BLaER1 treated with 17β-estradiol and CSF1 and Interleukin-3, amounts not matched to agents 10 nM and 100 nM (cell line): ENCODE results near the gene BID.
A peak's percentile ranks its signal among the peaks of the same experiment; 100 is the strongest.
"Not testable (repeated sequence)": the region's sequence is repeated elsewhere in the genome, so short reads cannot be mapped to it uniquely, and the experiment has no call there.

Source experiments
- H3K27ac ChIP-seq, 11 experiments: shearing (Covaris generic); formaldehyde crosslinking; 2 replicates each; pipeline ENCODE4 v1.8.1; 2022
- H3K27me3 ChIP-seq, 11 experiments: shearing (Covaris generic); formaldehyde crosslinking; 2 replicates each; pipeline ENCODE4 v1.8.1; 2022
- H3K36me3 ChIP-seq, 11 experiments: shearing (Covaris generic); formaldehyde crosslinking; 2 replicates each; pipeline ENCODE4 v1.8.1; 2022
- H3K4me1 ChIP-seq, 10 experiments: shearing (Covaris generic); formaldehyde crosslinking; 2 replicates each; pipeline ENCODE4 v1.8.1; 2022
- H3K4me2 ChIP-seq, 11 experiments: shearing (Covaris generic); formaldehyde crosslinking; 2 replicates each; pipeline ENCODE4 v1.8.1; 2022
- H3K4me3 ChIP-seq, 10 experiments: shearing (Covaris generic); formaldehyde crosslinking; 2 replicates each; pipeline ENCODE4 v1.8.1; 2022
- H3K9ac ChIP-seq, 11 experiments: shearing (Covaris generic); formaldehyde crosslinking; 2 replicates each; pipeline ENCODE4 v1.8.1; 2022
- H3K9me3 ChIP-seq, 11 experiments: shearing (Covaris generic); formaldehyde crosslinking; replicated peaks in 1 of 11; 2 replicates each; pipeline ENCODE4 v1.8.1; 2022
- H4K20me1 ChIP-seq, 11 experiments: shearing (Covaris generic); formaldehyde crosslinking; 2 replicates each; pipeline ENCODE4 v1.8.1; 2022
- Cebpa-rat ChIP-seq, 11 experiments: shearing (Covaris generic); IDR thresholded peaks; 2 replicates each; pipeline ENCODE4 v1.8.1; 2022

BID gene

DNA sequence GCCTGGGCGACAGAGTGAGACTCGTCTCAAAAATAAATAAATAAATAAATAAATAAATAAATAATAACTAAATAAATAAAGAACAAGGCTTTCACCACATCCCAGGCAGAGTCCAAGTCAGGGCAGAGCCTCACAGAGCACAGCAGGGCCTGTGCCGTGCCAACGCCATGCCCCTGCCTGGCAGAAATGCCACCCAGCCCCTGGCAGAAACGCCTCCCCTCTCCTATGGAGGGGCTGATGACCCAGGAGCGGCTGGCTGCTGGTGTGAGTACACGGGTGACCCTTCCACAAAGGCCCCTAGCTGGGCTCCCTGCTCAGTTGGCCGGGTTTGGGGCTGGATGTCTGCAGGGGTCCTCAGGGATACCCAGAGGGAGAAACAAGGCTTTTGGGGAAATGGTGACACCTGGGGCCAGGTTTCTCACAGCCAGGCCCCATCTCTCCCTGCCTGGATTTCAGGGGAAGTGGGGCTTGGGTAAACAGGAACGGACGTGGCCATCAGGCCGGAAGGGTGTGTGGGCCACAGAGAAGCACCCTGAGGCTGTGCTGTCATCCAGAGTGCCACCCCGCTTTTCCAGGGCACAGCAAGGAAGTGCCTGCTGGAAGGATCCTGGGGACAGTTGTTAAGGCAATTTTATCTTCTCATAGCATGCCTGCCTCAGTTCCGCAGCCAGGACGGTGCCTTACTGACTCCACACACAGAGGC, 5.1 kb downstream of the BID start:
- Histone ChIP-seq H3K36me3 (peaks cover 0 to 42% (median 6%) of the 10 kb centered on the region in 11 experiments; a peak in 12 of 22 replicates), H4K20me1 (peaks cover 77 to 95% (median 90%) of the 10 kb centered on the region in 11 experiments), H3K27ac (peak overlapping the region; percentile 29 to 100 (median 97); a peak in 21 of 22 replicates), H3K27me3 (no peaks in the 10 kb centered on the region), H3K4me2 (peak overlapping the region; percentile 96 to 100 (median 98)), H3K9me3 (no peaks in the 10 kb centered on the region), H3K4me1 (peaks cover 70 to 81% (median 74%) of the 10 kb centered on the region in 10 experiments), H3K4me3 (peak overlapping the region in 3 of 10 experiments; percentile 12 to 33 (median 12); a peak in 4 of 20 replicates), H3K9ac (peak overlapping the region; percentile 2 to 96 (median 46); a peak in 16 of 22 replicates)
- no peak for TF ChIP-seq Cebpa-rat (IDR thresholded peaks at IDR 0.05)

DNA sequence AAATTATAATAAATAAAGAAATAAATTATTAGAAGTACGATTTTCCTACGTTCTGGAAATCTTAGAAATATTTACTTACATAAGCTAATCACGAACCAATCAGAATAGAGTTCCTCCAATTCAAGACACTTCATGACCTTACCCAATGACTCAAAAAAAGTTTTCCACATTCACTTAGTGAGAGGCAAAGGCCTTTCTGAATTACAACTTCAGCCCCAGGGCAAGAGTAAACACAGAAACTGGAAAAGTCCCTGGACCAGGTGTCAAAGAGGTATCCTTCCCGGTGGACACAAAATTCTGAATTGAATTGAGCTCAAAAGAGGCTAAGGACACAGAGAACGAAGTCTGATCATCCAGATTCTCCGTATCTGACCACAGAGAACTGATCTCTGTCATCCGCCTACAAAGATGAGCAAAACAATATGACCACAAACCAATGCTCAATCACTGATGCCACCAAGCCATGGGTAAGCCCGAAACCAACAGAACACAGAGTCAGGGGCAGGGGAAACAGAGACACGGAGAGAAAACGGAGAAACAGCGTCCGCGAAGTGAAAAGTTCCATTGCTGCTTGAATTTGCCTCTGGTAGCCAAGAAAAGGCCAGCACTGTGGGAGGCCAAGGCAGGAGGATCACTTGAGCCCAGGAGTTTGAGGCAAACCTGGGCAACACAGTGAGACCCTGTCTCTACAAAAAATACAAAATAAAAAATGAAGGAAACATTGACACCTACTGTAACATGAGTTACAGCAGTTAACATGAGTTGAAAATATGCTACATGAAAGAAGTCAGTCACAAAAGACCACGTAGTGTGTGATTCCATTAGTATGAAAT, 6.8 kb downstream of the BID start:
- H3K4me3 ChIP-seq = no peak overlapping the region
- peaks cover 73 to 100% (median 97%) of the 10 kb centered on the region in 11 experiments for H4K20me1 ChIP-seq
- H3K9me3 ChIP-seq = no peaks in the 10 kb centered on the region
- no peaks in the 10 kb centered on the region for H3K27me3 ChIP-seq
- peaks cover 67 to 88% (median 73%) of the 10 kb centered on the region in 10 experiments for H3K4me1 ChIP-seq
- H3K36me3 ChIP-seq = peaks cover 0 to 42% (median 6%) of the 10 kb centered on the region in 11 experiments; a peak in 12 of 22 replicates
- peak overlapping the region in 4 of 11 experiments; percentile 8 to 30 (median 22); a peak in 3 of 22 replicates for H3K27ac ChIP-seq
- H3K9ac ChIP-seq = peak overlapping the region in 4 of 11 experiments; percentile 9 to 28 (median 22); a peak in 2 of 22 replicates
- TF ChIP-seq Cebpa-rat (IDR thresholded peaks at IDR 0.05) = no peak
- peak overlapping the region; percentile 28 to 78 (median 52); a peak in 20 of 22 replicates for H3K4me2 ChIP-seq

DNA sequence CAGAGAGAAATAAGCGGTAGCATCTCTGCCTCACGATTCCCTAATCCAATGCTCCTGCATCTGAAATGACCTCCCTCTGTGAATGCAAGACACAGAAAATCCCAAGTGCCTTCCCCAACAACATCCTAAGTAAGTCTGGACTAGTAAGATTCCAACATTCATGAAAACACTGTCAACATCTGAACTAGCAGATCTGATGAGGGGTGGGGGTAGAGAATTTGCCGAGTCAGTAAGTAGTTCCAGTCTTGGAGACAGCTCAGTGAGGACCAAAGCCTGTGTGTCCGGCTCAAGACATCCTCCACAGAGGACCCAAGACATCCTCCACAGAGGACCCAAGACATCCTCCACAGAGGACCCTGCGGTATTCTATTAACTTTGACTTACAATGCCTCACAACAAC, 9.4 kb downstream of the BID start:
- peaks cover 53 to 90% (median 57%) of the 10 kb centered on the region in 10 experiments for H3K4me1 ChIP-seq
- not testable (repeated sequence) for H3K9ac ChIP-seq, H3K9me3 ChIP-seq, H3K27me3 ChIP-seq, H3K4me3 ChIP-seq, H3K27ac ChIP-seq
- H4K20me1 ChIP-seq = peaks cover 61 to 100% (median 99%) of the 10 kb centered on the region in 11 experiments
- H3K36me3 ChIP-seq = peaks cover 0 to 27% (median 6%) of the 10 kb centered on the region in 11 experiments; a peak in 9 of 22 replicates
- peak overlapping the region; percentile 39 to 74 (median 63) for H3K4me2 ChIP-seq

DNA sequence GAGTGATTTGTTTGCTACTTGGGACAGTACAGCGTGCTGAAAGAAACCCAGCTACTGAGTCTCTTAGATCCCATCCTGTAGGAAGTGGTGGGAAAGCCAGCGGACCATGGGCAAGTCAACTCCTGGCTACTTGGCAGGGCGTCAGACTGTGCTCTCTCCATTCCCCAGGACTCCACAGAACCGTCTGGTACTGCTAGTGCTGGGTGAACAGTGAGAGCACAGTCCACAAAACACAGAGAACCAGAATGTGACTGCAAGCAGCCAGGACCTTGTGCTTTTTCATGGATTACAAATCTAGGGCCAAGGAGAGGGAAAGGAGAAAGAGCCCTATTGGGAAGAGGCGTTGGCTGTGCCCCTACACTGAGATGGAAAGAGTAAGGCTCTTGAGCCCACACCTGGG, 10.2 kb downstream of the BID start:
- peaks cover 53 to 100% (median 99%) of the 10 kb centered on the region in 11 experiments for H4K20me1 ChIP-seq
- H3K27me3 ChIP-seq = no peaks in the 10 kb centered on the region
- peak overlapping the region; percentile 39 to 74 (median 63) for H3K4me2 ChIP-seq
- no peak overlapping the region for H3K4me3 ChIP-seq
- no peak for TF ChIP-seq Cebpa-rat (IDR thresholded peaks at IDR 0.05)
- H3K4me1 ChIP-seq = peaks cover 45 to 89% (median 49%) of the 10 kb centered on the region in 10 experiments
- H3K27ac ChIP-seq = peak overlapping the region in 3 of 11 experiments; percentile 3 to 18 (median 7); a peak in 1 of 22 replicates
- no peaks in the 10 kb centered on the region for H3K9me3 ChIP-seq
- peaks cover 0 to 19% (median 2%) of the 10 kb centered on the region in 11 experiments; a peak in 7 of 22 replicates for H3K36me3 ChIP-seq
- H3K9ac ChIP-seq = 0 out of 22 replicates have a peak overlapping the region, but pooled peaks of 3 of the 11 experiments have one; percentile 8 to 24 (median 9)

DNA sequence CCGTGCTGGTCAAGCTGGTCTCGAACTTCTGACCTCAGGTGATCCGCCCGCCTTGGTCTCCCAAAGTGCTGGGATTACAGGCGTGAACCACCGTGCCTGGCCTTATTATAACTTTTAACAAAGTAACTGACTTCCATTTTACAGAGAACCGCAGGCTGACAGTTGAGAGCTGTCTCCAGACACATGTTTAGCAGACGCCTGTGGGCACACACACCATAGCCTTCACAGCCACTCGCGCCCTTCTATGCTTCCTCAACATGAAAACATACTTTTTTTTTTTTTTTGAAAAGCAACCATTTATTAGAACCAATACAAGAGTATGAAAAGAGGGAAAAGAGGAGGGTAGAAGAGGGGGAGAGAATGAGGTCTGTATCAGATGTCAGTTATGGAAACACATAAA, 10.8 kb downstream of the BID start:
- peaks cover 41 to 87% (median 45%) of the 10 kb centered on the region in 10 experiments for H3K4me1 ChIP-seq
- not testable (repeated sequence) for H3K9me3 ChIP-seq, H3K4me3 ChIP-seq, H3K27me3 ChIP-seq, H3K9ac ChIP-seq, H3K27ac ChIP-seq
- peaks cover 0 to 16% (median 0%) of the 10 kb centered on the region in 11 experiments; a peak in 5 of 22 replicates for H3K36me3 ChIP-seq
- peak overlapping the region in 9 of 11 experiments; percentile 39 to 74 (median 66); a peak in 11 of 22 replicates for H3K4me2 ChIP-seq
- H4K20me1 ChIP-seq = peaks cover 50 to 100% (median 99%) of the 10 kb centered on the region in 11 experiments

DNA sequence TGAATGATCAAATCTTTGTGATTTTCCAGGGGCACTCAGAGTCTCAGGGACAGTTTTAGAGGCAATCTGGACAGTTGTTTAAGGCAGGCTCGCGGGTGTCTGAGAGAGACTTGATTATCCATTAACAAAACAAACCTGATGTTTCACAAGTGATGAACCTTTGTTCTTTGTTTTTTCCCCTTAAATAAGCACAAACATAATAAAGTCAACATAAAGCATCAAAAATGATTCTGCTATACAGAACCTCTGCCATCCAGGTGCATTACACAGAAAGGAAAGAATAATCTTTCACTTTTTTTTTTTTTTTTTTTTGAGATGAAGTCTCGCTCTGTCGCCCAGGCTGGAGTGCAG, 13.2 kb downstream of the BID start:
- Histone ChIP-seq H4K20me1 (peaks cover 41 to 100% (median 98%) of the 10 kb centered on the region in 11 experiments), H3K36me3 (peaks cover 0 to 13% (median 6%) of the 10 kb centered on the region in 11 experiments; a peak in 9 of 22 replicates), H3K9me3 (no peaks in the 10 kb centered on the region), H3K9ac (peak overlapping the region in 2 of 11 experiments; percentile 16 to 28; a peak in 1 of 22 replicates), H3K27ac (peak overlapping the region in 2 of 11 experiments; percentile 57; a peak in 4 of 22 replicates), H3K4me1 (peaks cover 30 to 80% (median 34%) of the 10 kb centered on the region in 10 experiments), H3K4me3 (no peak overlapping the region), H3K27me3 (no peaks in the 10 kb centered on the region), H3K4me2 (peak overlapping the region in 5 of 11 experiments; percentile 68 to 75 (median 73); a peak in 9 of 22 replicates)
- TF ChIP-seq Cebpa-rat (IDR thresholded peaks at IDR 0.05) = no peak

DNA sequence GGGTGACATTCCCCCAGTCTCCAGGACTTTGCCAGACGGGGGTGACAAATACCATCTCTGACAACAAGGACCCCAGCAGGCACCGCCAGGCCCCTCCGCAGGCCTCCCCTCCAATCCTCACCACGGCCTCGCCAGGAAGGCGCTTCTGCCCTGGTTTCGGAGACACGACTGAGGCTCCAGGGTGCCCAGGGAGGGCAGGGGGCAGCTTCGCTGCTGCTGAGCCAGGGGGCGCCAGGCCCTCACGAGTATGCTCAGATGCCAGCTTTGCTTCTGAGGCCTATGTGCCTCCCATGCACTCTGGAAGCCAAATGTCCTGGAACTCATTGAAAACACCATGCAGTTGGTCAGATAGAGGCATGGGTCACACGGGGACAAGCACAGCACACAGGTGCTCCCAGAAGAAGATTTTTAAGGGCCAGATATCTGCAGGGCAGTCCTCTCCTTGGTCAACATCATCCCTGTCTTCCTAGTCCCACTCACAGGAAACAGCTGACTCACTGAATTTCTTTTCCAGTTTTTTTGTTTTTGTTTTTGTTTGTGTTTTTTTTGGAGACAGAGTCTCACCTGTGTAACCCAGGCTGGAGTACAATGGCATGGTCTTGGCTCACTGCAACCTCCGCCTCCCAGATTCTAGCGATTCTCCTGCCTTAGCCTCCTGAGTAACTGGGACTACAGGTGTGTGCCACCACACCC, 19.9 kb downstream of the BID start:
- H3K27me3 ChIP-seq = no peaks in the 10 kb centered on the region
- H3K36me3 ChIP-seq = peaks cover 11 to 49% (median 27%) of the 10 kb centered on the region in 11 experiments; a peak in 21 of 22 replicates
- no peak overlapping the region for H3K4me3 ChIP-seq
- H3K27ac ChIP-seq = peak overlapping the region in 6 of 11 experiments; percentile 15 to 51 (median 32); a peak in 7 of 22 replicates
- no peaks in the 10 kb centered on the region for H3K9me3 ChIP-seq
- TF ChIP-seq Cebpa-rat (IDR thresholded peaks at IDR 0.05) = no peak
- peaks cover 46 to 100% (median 97%) of the 10 kb centered on the region in 11 experiments for H4K20me1 ChIP-seq
- peak overlapping the region in 3 of 11 experiments; percentile 6 to 15 (median 8); a peak in 4 of 22 replicates for H3K9ac ChIP-seq
- peaks cover 12 to 53% (median 28%) of the 10 kb centered on the region in 10 experiments; a peak in 19 of 20 replicates for H3K4me1 ChIP-seq
- peak overlapping the region in 6 of 11 experiments; percentile 3 to 52 (median 44); a peak in 10 of 22 replicates for H3K4me2 ChIP-seq
